Karpas-422 (cell line): Measurements from ENCODE around the gene JMJD8. TPM values are rescaled to one million over a fixed set of nuclear protein-coding genes. Genes with fewer than 3 reads are reported as not detected.

ENCODE experiments used
- DNase-seq: peaks from one replicate; pipeline ENCODE4 v3.0.0-alpha.2; 2015
- H2AFZ ChIP-seq: fragments of 200-600 bp; sonication (generic); 2 replicates; pipeline ENCODE4 v1.6.1; 2014; ENCODE audit warnings: antibody characterized with exemption, low read length, mixed read lengths
- H3K27ac ChIP-seq: fragments of 200-600 bp; sonication (generic); 2 replicates; pipeline ENCODE4 v1.5.1; 2014; ENCODE audit warnings: mild to moderate bottlenecking, low read length, moderate library complexity
- H3K27me3 ChIP-seq: fragments of 200-600 bp; sonication (generic); 2 replicates; pipeline ENCODE4 v1.6.1; 2014; ENCODE audit warnings: low read length, mixed read lengths
- H3K36me3 ChIP-seq: fragments of 200-600 bp; sonication (generic); 2 replicates; pipeline ENCODE4 v1.6.1; 2014; ENCODE audit warnings: low read length, mixed read lengths; ENCODE audit not compliant: insufficient read depth
- H3K4me1 ChIP-seq: fragments of 200-600 bp; sonication (generic); 2 replicates; pipeline ENCODE4 v1.6.1; 2014; ENCODE audit warnings: mild to moderate bottlenecking, low read length, mixed read lengths
- H3K4me2 ChIP-seq: fragments of 200-600 bp; sonication (generic); 2 replicates; pipeline ENCODE4 v1.6.1; 2014; ENCODE audit warnings: low read length, low read depth, mild to moderate bottlenecking; ENCODE audit not compliant: poor library complexity, severe bottlenecking
- H3K4me3 ChIP-seq: fragments of 200-600 bp; sonication (generic); 2 replicates; pipeline ENCODE4 v1.5.1; 2014; ENCODE audit warnings: mild to moderate bottlenecking, antibody characterized with exemption, low read length, mixed read lengths
- H3K79me2 ChIP-seq: fragments of 200-600 bp; sonication (generic); 2 replicates; pipeline ENCODE4 v1.6.1; 2014; ENCODE audit warnings: mild to moderate bottlenecking, low read length, mixed read lengths
- H3K9ac ChIP-seq: fragments of 200-600 bp; sonication (generic); 2 replicates; pipeline ENCODE4 v1.6.0; 2014; ENCODE audit warnings: low read length
- H3K9me2 ChIP-seq: fragments of 200-600 bp; sonication (generic), shearing (Covaris generic); replicated peaks from 2 replicates; pipeline ENCODE4 v1.6.0; 2014; ENCODE audit warnings: mild to moderate bottlenecking, low read length, moderate library complexity; ENCODE audit not compliant: insufficient read depth
- H3K9me3 ChIP-seq: fragments of 300-700, 200-600 bp; sonication (generic); 2 replicates; pipeline ENCODE4 v1.6.1; 2014; ENCODE audit warnings: low read length, mixed read lengths
- H4K20me1 ChIP-seq: fragments of 200-600 bp; sonication (generic); 2 replicates; pipeline ENCODE4 v1.6.1; 2014; ENCODE audit warnings: mild to moderate bottlenecking, antibody characterized with exemption, low read length, low read depth; ENCODE audit not compliant: insufficient read depth
- total RNA-seq: library from RNA; depleted of rRNA; stranded (reverse); fragments of >200 nt; shearing (Covaris generic); gene quantifications from 2 replicates; pipeline ENCODE4 v1.2.3, GENCODE V29; 2014; ENCODE audit warnings: low replicate concordance

Gene JMJD8
- total RNA-seq, 1 experiment from 2014 or later, result 28.1 TPM

DNA sequence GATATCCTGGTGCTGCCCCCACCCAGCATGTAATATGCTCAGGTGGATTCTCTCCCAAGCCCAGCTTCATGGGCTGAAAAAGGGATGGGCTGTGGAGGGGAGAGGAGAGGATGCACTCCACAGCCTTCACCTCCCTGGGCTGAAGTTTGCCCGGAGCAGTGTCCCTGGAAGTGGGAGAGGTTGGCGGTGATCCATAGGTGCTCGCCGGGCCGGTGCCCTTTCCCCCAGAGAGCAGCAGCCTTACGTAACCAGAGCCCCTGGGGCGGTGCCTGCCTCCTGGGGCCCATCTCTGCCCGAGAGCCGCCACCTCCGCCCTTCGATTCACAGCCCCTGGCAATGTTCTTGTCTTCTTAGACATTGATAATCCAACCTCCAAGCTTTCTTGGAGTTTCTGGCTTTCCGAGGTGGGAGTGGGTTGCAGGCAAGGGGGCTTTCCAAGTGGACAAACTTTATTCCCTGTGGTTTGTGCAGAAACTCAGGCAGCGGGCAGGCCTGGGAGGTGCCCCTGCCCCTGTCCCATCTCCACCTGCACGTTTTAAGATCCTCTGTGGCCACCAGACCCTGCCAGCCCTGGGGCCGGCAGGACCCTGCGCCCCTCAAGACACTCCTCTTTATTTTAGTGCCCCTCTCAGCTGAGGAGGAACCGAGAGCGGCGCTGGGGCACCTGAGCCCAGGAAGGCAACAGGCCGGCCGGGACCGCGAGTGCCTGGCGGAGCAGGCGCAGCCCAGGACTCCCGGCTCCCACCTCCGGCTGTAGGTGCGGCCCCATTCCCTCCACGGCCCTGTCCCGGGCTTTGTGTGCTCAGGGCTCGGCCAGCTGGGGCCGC, 38.1 kb downstream of the JMJD8 start:
- Histone ChIP-seq H3K9me2 (no peaks in the 10 kb centered on the region), H3K9ac (peak overlapping the region; percentile 97), H3K27me3 (no peaks in the 10 kb centered on the region), H3K36me3 (peaks cover 3% of the 10 kb centered on the region; the same call in 1 of the 2 replicates), H2AFZ (no peak overlapping the region), H3K9me3 (no peaks in the 10 kb centered on the region), H4K20me1 (peaks cover 26% of the 10 kb centered on the region; the same call in 1 of the 2 replicates), H3K27ac (peak overlapping the region; percentile 80), H3K4me1 (peaks cover 78% of the 10 kb centered on the region), H3K4me3 (peak overlapping the region; percentile 96; the same call in 1 of the 2 replicates), H3K79me2 (peaks cover 69% of the 10 kb centered on the region), H3K4me2 (peak overlapping the region; percentile 84)
- DNase-seq, result no peak

DNA sequence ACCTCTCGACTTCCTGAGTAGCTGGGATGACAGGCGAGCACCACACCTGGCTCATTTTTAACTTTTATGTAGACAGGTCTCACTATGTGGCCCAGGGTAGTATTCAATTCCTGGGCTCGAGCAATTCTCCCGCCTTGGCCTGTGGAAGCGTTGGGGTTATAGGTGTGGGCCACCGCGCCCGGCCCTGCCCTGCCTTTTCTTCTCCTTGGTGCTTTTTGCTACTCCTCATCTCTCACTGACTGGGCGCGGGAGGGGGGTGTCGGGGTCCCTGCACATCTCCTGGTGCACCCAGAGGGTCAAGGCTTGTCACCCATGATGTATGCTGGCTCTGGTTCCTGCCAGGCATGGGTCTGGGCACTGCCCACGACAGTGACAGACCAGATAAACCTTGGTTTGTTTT, 39.6 kb downstream of the JMJD8 start:
- H3K79me2 ChIP-seq, result peaks cover 56% of the 10 kb centered on the region
- DNase-seq, result no peak
- no peak overlapping the region for H3K27ac ChIP-seq
- H3K4me3 ChIP-seq, result no peak overlapping the region
- peaks cover 71% of the 10 kb centered on the region for H3K4me1 ChIP-seq
- peaks cover 26% of the 10 kb centered on the region; the same call in 1 of the 2 replicates for H4K20me1 ChIP-seq
- H3K36me3 ChIP-seq, result peaks cover 3% of the 10 kb centered on the region; the same call in 1 of the 2 replicates
- H3K9ac ChIP-seq, result no peak overlapping the region
- no peaks in the 10 kb centered on the region for H3K9me2 ChIP-seq
- no peak overlapping the region for H2AFZ ChIP-seq
- H3K4me2 ChIP-seq, result no peak overlapping the region
- H3K9me3 ChIP-seq, result no peaks in the 10 kb centered on the region
- no peaks in the 10 kb centered on the region for H3K27me3 ChIP-seq

- Histone ChIP-seq H3K36me3 (peaks cover 3% of the 10 kb centered on the region; the same call in 1 of the 2 replicates), H3K4me3 (peak overlapping the region; percentile 95), H3K4me2 (peak overlapping the region; percentile 89), H3K9me3 (no peaks in the 10 kb centered on the region), H3K79me2 (peaks cover 55% of the 10 kb centered on the region), H2AFZ (no peak overlapping the region), H3K27ac (peak overlapping the region; percentile 76), H3K9me2 (no peaks in the 10 kb centered on the region), H3K4me1 (peaks cover 67% of the 10 kb centered on the region), H3K27me3 (no peaks in the 10 kb centered on the region), H4K20me1 (peaks cover 26% of the 10 kb centered on the region; the same call in 1 of the 2 replicates), H3K9ac (peak overlapping the region; percentile 96)
- DNase-seq, result no peak
Observed at GRCh38 chr16:643050-643368, 41.1 kb downstream of the JMJD8 start.

DNA sequence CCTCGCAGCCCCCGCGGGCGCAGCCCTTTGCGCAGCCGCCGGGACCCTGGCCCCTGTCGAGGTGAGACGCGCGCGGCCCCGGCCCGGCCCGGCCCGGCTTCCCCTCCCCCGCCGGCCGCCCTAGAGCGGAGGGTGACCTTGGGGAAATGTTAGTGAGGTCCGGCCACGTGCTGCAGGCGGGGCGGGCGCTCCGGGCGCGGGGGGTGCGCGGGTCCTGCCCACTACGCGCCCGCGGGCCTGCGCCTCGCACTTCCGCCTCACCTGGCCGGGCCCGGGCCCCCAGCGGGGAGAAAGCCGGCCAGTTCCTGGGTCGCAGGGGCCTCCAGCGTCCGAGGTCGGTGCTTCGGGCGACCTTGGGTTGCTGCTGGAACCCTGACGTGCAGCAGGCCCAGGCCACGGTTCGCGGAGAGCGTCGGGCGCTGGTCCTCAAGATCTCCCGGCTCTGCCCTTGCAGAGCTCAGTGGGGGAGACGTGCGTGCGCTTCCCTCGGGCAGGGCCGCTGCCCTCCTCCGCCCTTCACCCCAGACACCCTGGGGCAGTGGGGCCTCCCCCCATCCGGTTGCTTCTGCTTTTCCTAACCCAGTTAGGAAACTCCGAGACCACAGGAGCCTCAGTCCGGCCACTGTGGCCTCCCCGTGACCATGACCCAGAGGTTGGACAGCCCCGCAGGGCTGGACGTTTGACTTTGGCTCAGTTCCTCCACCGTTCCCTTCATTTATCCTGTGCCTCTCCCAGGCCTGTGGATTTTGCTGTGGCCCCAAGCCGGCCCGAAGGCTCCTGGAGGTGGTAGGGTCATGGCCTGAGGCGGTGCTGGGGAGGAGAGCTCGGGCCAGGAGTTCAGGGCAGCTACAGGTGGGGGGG, 41.7 kb downstream of the JMJD8 start:
- Histone ChIP-seq H2AFZ (no peak overlapping the region), H3K9me3 (no peaks in the 10 kb centered on the region), H3K4me3 (peak overlapping the region; percentile 95), H3K79me2 (peaks cover 53% of the 10 kb centered on the region), H3K27me3 (no peaks in the 10 kb centered on the region), H3K27ac (peak overlapping the region; percentile 76), H3K36me3 (peaks cover 3% of the 10 kb centered on the region; the same call in 1 of the 2 replicates), H3K4me1 (peaks cover 62% of the 10 kb centered on the region), H3K4me2 (peak overlapping the region; percentile 89), H3K9ac (peak overlapping the region; percentile 96), H4K20me1 (peaks cover 23% of the 10 kb centered on the region; the same call in 1 of the 2 replicates), H3K9me2 (no peaks in the 10 kb centered on the region)
- DNase-seq, result peak; percentile 87

DNA sequence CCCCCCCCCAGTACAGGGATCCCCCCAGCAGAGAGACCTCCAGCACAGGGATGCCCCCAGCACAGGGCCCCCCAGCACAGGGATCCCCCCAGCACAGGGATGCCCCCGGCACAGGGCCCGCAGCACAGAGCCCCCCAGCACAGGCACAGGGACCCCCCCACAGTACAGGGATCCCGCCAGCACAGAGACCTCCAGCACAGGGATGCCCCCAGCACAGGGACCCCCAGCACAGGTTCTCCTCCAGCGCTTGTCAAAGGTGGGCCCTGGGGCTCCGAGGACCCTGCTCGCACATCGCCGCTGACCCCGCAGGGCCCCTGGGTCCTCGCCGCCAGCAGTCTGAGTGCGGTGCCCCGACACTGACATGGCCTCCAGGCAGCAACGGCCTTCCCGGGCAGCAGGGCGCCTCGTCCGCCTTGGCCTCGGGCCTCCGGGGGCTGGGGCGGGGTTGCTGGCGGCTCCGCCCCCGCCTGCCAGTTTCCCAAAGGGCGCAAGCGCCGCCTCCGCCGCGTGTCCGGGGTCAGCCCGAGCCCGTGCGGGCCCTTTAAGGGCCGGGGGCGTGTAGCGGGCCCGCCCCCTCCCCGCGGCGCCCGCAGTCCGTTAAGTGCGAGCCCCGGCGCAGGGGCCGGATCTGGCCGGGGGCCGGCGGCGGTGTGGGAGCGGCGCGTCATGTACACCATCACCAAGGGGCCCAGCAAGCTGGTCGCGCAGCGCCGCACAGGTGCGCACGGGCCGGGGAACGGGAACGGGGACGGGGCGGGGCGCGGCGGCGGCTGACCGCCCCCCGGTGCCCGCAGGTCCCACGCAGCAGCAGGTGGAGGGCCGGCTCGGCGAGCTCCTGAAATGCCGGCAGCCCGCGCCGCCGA, 42.6 kb downstream of the JMJD8 start, which contains the start of gene MCRIP2:
TSS of gene MCRIP2 (plus strand) at position 503 of the 863 bp plus-strand sequence. CDS start at position 667, 164 bp downstream.
- Histone ChIP-seq H3K27me3 (no peaks in the 10 kb centered on the region), H3K4me3 (peak within 1 kb of the TSS; percentile 95), H3K36me3 (peaks cover 3% of the 10 kb centered on the region; the same call in 1 of the 2 replicates), H2AFZ (no peak within 1 kb of the TSS), H3K79me2 (peaks cover 45% of the 10 kb centered on the region), H4K20me1 (0 out of 2 replicates have a peak, but pooled peaks cover 14% of the 10 kb centered on the region), H3K9me2 (no peaks in the 10 kb centered on the region), H3K4me1 (peaks cover 59% of the 10 kb centered on the region), H3K4me2 (peak within 1 kb of the TSS; percentile 89), H3K27ac (peak within 1 kb of the TSS; percentile 76), H3K9me3 (no peaks in the 10 kb centered on the region), H3K9ac (peak within 1 kb of the TSS; percentile 96)
- DNase-seq, result peak; percentile 95

GRCh38 chr16:640614-641013, 43.5 kb downstream of the JMJD8 start:
- no peaks in the 10 kb centered on the region for H3K9me3 ChIP-seq
- H3K4me3 ChIP-seq, result peak overlapping the region; percentile 95
- H3K9ac ChIP-seq, result peak overlapping the region; percentile 96
- peaks cover 43% of the 10 kb centered on the region for H3K79me2 ChIP-seq
- H3K27ac ChIP-seq, result 0 out of 2 replicates have a peak overlapping the region, but pooled peaks have one; percentile 35
- H2AFZ ChIP-seq, result no peak overlapping the region
- peak overlapping the region; percentile 89 for H3K4me2 ChIP-seq
- H3K36me3 ChIP-seq, result peaks cover 3% of the 10 kb centered on the region; the same call in 1 of the 2 replicates
- H3K27me3 ChIP-seq, result no peaks in the 10 kb centered on the region
- DNase-seq, result no peak
- no peaks in the 10 kb centered on the region for H3K9me2 ChIP-seq
- 0 out of 2 replicates have a peak, but pooled peaks cover 8% of the 10 kb centered on the region for H4K20me1 ChIP-seq
- H3K4me1 ChIP-seq, result peaks cover 52% of the 10 kb centered on the region

GRCh38 chr16:638836-639235, 45.3 kb downstream of the JMJD8 start:
- no peaks in the 10 kb centered on the region for H3K9me2 ChIP-seq
- peak overlapping the region; percentile 29 for H3K4me2 ChIP-seq
- peaks cover 44% of the 10 kb centered on the region for H3K79me2 ChIP-seq
- H3K4me1 ChIP-seq, result peaks cover 44% of the 10 kb centered on the region
- peaks cover 11% of the 10 kb centered on the region; the same call in 1 of the 2 replicates for H4K20me1 ChIP-seq
- H2AFZ ChIP-seq, result no peak overlapping the region
- H3K27ac ChIP-seq, result peak overlapping the region; percentile 62
- H3K9ac ChIP-seq, result peak overlapping the region; percentile 51
- H3K27me3 ChIP-seq, result no peaks in the 10 kb centered on the region
- H3K4me3 ChIP-seq, result no peak overlapping the region
- H3K36me3 ChIP-seq, result 0 out of 2 replicates have a peak, but pooled peaks cover 4% of the 10 kb centered on the region
- no peaks in the 10 kb centered on the region for H3K9me3 ChIP-seq
- DNase-seq, result no peak
